ENCODE data around the gene LUZP2. TPM values are rescaled to one million over a fixed set of nuclear protein-coding genes. Genes with fewer than 3 reads are reported as not detected.

The LUZP2 gene
- polyA plus RNA-seq, 1 of the 3 experiments (the other 2 are of a cell fraction) = 0.03 TPM

GRCh38 chr11:24594401-24594800 lies 97.5 kb downstream of the LUZP2 start:
- Histone ChIP-seq H3F3A (replicated peaks; ENCODE audit: insufficient read depth) (peaks cover 21% of the 10 kb centered on the region), H3K36me3 (replicated peaks in 1 of 2; ENCODE audit: control insufficient read depth in 1 of 2, insufficient read depth in 2 of 2, low read length in 1 of 2) (no peaks in the 10 kb centered on the region), H3K79me2 (ENCODE audit: insufficient read depth) (no peaks in the 10 kb centered on the region), H3K9me3 (no peaks in the 10 kb centered on the region), H4K20me1 (ENCODE audit: insufficient read depth) (no peaks in the 10 kb centered on the region), H3K27ac (ENCODE audit: low read depth in 2 of 2, low read length in 1 of 2) (no peak overlapping the region), H3K4me3 (ENCODE audit: low read depth in 2 of 2, low read length in 1 of 2) (no peak overlapping the region), H2AFZ (ENCODE audit: low read depth) (no peak overlapping the region), H3K4me2 (no peak overlapping the region), H3K9ac (no peak overlapping the region), H3K9me2 (no peaks in the 10 kb centered on the region), H3K27me3 (ENCODE audit: insufficient read depth) (no peaks in the 10 kb centered on the region), H3K4me1 (ENCODE audit: control insufficient read depth in 1 of 2, insufficient read depth in 2 of 2, low read depth in 1 of 2, low read length in 1 of 2) (peaks cover 0 to 24% of the 10 kb centered on the region in 2 experiments; a peak in 3 of 4 replicates)
- TF ChIP-seq FOXJ3 (CRISPR knock-in tag; IDR thresholded peaks at IDR 0.05) (no peak), SIN3A (IDR thresholded peaks at IDR 0.05; ENCODE audit: borderline replicate concordance, low read depth, low read length) (no peak), FOSL2 (IDR thresholded peaks at IDR 0.05; ENCODE audit: borderline replicate concordance, low read depth) (no peak), FOXM1 (IDR thresholded peaks at IDR 0.05; ENCODE audit: low read depth) (no peak), USF2 (IDR thresholded peaks at IDR 0.05; ENCODE audit: borderline replicate concordance, low read depth, low read length) (no peak)
- TF ChIP-seq, protein P1, sequence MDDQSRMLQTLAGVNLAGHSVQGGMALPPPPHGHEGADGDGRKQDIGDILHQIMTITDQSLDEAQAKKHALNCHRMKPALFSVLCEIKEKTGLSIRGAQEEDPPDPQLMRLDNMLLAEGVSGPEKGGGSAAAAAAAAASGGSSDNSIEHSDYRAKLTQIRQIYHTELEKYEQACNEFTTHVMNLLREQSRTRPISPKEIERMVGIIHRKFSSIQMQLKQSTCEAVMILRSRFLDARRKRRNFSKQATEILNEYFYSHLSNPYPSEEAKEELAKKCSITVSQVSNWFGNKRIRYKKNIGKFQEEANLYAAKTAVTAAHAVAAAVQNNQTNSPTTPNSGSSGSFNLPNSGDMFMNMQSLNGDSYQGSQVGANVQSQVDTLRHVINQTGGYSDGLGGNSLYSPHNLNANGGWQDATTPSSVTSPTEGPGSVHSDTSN (IDR thresholded peaks at IDR 0.05) = no peak
- POLR2A ChIA-PET = no interaction called here
- DNase-seq = no peak
- CTCF ChIA-PET = no interaction called here
- WGBS (ENCODE audit: low lambda C conversion rate) = 84% methylated on average over 3 of the region's 3 CpGs

GRCh38 chr11:24598641-24599040 lies 101.8 kb downstream of the LUZP2 start:
- Histone ChIP-seq H3K36me3 (replicated peaks in 1 of 2; ENCODE audit: control insufficient read depth in 1 of 2, insufficient read depth in 2 of 2, low read length in 1 of 2) (no peaks in the 10 kb centered on the region), H2AFZ (ENCODE audit: low read depth) (no peak overlapping the region), H3K27me3 (ENCODE audit: insufficient read depth) (no peaks in the 10 kb centered on the region), H4K20me1 (ENCODE audit: insufficient read depth) (no peaks in the 10 kb centered on the region), H3K4me3 (ENCODE audit: low read depth in 2 of 2, low read length in 1 of 2) (no peak overlapping the region), H3K9me3 (no peaks in the 10 kb centered on the region), H3K79me2 (ENCODE audit: insufficient read depth) (no peaks in the 10 kb centered on the region), H3F3A (replicated peaks; ENCODE audit: insufficient read depth) (peaks cover 11% of the 10 kb centered on the region), H3K4me1 (ENCODE audit: control insufficient read depth in 1 of 2, insufficient read depth in 2 of 2, low read depth in 1 of 2, low read length in 1 of 2) (no peaks in the 10 kb centered on the region; a peak in 2 of 4 replicates), H3K9me2 (no peaks in the 10 kb centered on the region), H3K4me2 (no peak overlapping the region), H3K27ac (ENCODE audit: low read depth in 2 of 2, low read length in 1 of 2) (no peak overlapping the region), H3K9ac (no peak overlapping the region)
- CTCF ChIA-PET = no interaction called here
- POLR2A ChIA-PET = no interaction called here
- TF ChIP-seq GATA2 (CRISPR knock-in tag; IDR thresholded peaks at IDR 0.05) (peak; percentile 13; the same call in 1 of the 2 replicates), TAF1 (IDR thresholded peaks at IDR 0.05; ENCODE audit: borderline replicate concordance, low read depth, low read length) (no peak), RFX5 (IDR thresholded peaks at IDR 0.05; ENCODE audit: low read length) (no peak), GABPA (IDR thresholded peaks at IDR 0.05; ENCODE audit: low read depth) (no peak)
- WGBS (ENCODE audit: low lambda C conversion rate) = 37% methylated on average over 2 of the region's 2 CpGs
- DNase-seq = peak; percentile 12

All from SK-N-SH (cell line).